ENCODE measurements around the gene ANGPTL5.
A peak's percentile ranks its signal among the peaks of the same experiment; 100 is the strongest.

The ANGPTL5 gene

GRCh38 chr11:101923554-101923953 lies 7.2 kb upstream of the ANGPTL5 start:
- Histone ChIP-seq H3K27ac (ENCODE audit: low read length) (no peak overlapping the region), H3K9me3 (ENCODE audit: control insufficient read depth in 2 of 2, low read length in 2 of 2) (no peaks in the 10 kb centered on the region), H3K36me3 (ENCODE audit: control insufficient read depth in 2 of 2, insufficient read depth in 2 of 2, low read length in 2 of 2) (peaks cover 0 to 4% of the 10 kb centered on the region in 2 donors), H3K27me3 (ENCODE audit: control insufficient read depth in 1 of 2, insufficient read depth in 2 of 2, low read length in 2 of 2) (no peaks in the 10 kb centered on the region), H3K4me1 (ENCODE audit: control insufficient read depth, insufficient read depth, low read length) (no peaks in the 10 kb centered on the region), H3K4me3 (ENCODE audit: low read length in 2 of 2) (no peak overlapping the region), H3K9ac (ENCODE audit: low read length in 2 of 2) (no peak overlapping the region)

GRCh38 chr11:101920992-101921391 lies 4.7 kb upstream of the ANGPTL5 start:
- H3K9ac ChIP-seq (ENCODE audit: low read length in 2 of 2) = no peak overlapping the region
- H3K27me3 ChIP-seq (ENCODE audit: control insufficient read depth in 1 of 2, insufficient read depth in 2 of 2, low read length in 2 of 2) = no peaks in the 10 kb centered on the region
- H3K36me3 ChIP-seq (ENCODE audit: control insufficient read depth in 2 of 2, insufficient read depth in 2 of 2, low read length in 2 of 2) = peaks cover 0 to 4% of the 10 kb centered on the region in 2 donors
- no peak overlapping the region for H3K27ac ChIP-seq (ENCODE audit: low read length)
- no peak overlapping the region for H3K4me3 ChIP-seq (ENCODE audit: low read length in 2 of 2)
- H3K9me3 ChIP-seq (ENCODE audit: control insufficient read depth in 2 of 2, low read length in 2 of 2) = no peaks in the 10 kb centered on the region
- no peaks in the 10 kb centered on the region for H3K4me1 ChIP-seq (ENCODE audit: control insufficient read depth, insufficient read depth, low read length)

- H3K4me1 ChIP-seq (ENCODE audit: control insufficient read depth, insufficient read depth, low read length) = peaks cover 2% of the 10 kb centered on the region
- no peaks in the 10 kb centered on the region for H3K9me3 ChIP-seq (ENCODE audit: control insufficient read depth in 2 of 2, low read length in 2 of 2)
- H3K27ac ChIP-seq (ENCODE audit: low read length) = no peak overlapping the region
Measured at GRCh38 chr11:101917226-101917625, 904 bp upstream of the ANGPTL5 start.

GRCh38 chr11:101915791-101916291 lies 481 bp downstream of the ANGPTL5 start:
- Histone ChIP-seq H3K4me3 (ENCODE audit: low read length in 2 of 2) (peak overlapping the region; percentile 85 to 88), H3K4me1 (ENCODE audit: control insufficient read depth, insufficient read depth, low read length) (peaks cover 2% of the 10 kb centered on the region), H3K9ac (ENCODE audit: low read length in 2 of 2) (peak overlapping the region; percentile 85 to 86), H3K9me3 (ENCODE audit: control insufficient read depth in 2 of 2, low read length in 2 of 2) (no peaks in the 10 kb centered on the region), H3K27me3 (ENCODE audit: control insufficient read depth in 1 of 2, insufficient read depth in 2 of 2, low read length in 2 of 2) (no peaks in the 10 kb centered on the region), H3K27ac (ENCODE audit: low read length) (peak overlapping the region; percentile 89), H3K36me3 (ENCODE audit: control insufficient read depth in 2 of 2, insufficient read depth in 2 of 2, low read length in 2 of 2) (no peaks in the 10 kb centered on the region)

More at GRCh38 chr11:101917226-101917625, 904 bp upstream of the ANGPTL5 start:
- no peaks in the 10 kb centered on the region for H3K36me3 ChIP-seq (ENCODE audit: control insufficient read depth in 2 of 2, insufficient read depth in 2 of 2, low read length in 2 of 2)
- H3K27me3 ChIP-seq (ENCODE audit: control insufficient read depth in 1 of 2, insufficient read depth in 2 of 2, low read length in 2 of 2) = no peaks in the 10 kb centered on the region
- no peak overlapping the region for H3K4me3 ChIP-seq (ENCODE audit: low read length in 2 of 2)
- H3K9ac ChIP-seq (ENCODE audit: low read length in 2 of 2) = no peak overlapping the region

- peak within 1 kb of the TSS; percentile 89 for H3K27ac ChIP-seq (ENCODE audit: low read length)
- no peaks in the 10 kb centered on the region for H3K9me3 ChIP-seq (ENCODE audit: control insufficient read depth in 2 of 2, low read length in 2 of 2)
- no peaks in the 10 kb centered on the region for H3K27me3 ChIP-seq (ENCODE audit: control insufficient read depth in 1 of 2, insufficient read depth in 2 of 2, low read length in 2 of 2)
- H3K36me3 ChIP-seq (ENCODE audit: control insufficient read depth in 2 of 2, insufficient read depth in 2 of 2, low read length in 2 of 2) = no peaks in the 10 kb centered on the region
- H3K9ac ChIP-seq (ENCODE audit: low read length in 2 of 2) = peak within 1 kb of the TSS; percentile 85 to 86
- H3K4me3 ChIP-seq (ENCODE audit: low read length in 2 of 2) = peak within 1 kb of the TSS; percentile 85 to 88
- H3K4me1 ChIP-seq (ENCODE audit: control insufficient read depth, insufficient read depth, low read length) = peaks cover 2% of the 10 kb centered on the region
Measured at GRCh38 chr11:101914738-101915426, 1.4 kb downstream of the ANGPTL5 start, which contains the start of gene CEP126. TSS of gene CEP126 (plus strand) at chr11:101915010. CDS start at chr11:101915285, 275 bp downstream.

- Histone ChIP-seq H3K9me3 (ENCODE audit: control insufficient read depth in 2 of 2, low read length in 2 of 2) (no peaks in the 10 kb centered on the region), H3K27ac (ENCODE audit: low read length) (peak overlapping the region; percentile 89), H3K4me1 (ENCODE audit: control insufficient read depth, insufficient read depth, low read length) (peaks cover 2% of the 10 kb centered on the region), H3K27me3 (ENCODE audit: control insufficient read depth in 1 of 2, insufficient read depth in 2 of 2, low read length in 2 of 2) (no peaks in the 10 kb centered on the region), H3K9ac (ENCODE audit: low read length in 2 of 2) (peak overlapping the region; percentile 79 to 86), H3K4me3 (ENCODE audit: low read length in 2 of 2) (peak overlapping the region; percentile 85 to 88), H3K36me3 (ENCODE audit: control insufficient read depth in 2 of 2, insufficient read depth in 2 of 2, low read length in 2 of 2) (no peaks in the 10 kb centered on the region)
Measured at GRCh38 chr11:101914341-101914737, 2.0 kb downstream of the ANGPTL5 start.

- H3K36me3 ChIP-seq (ENCODE audit: control insufficient read depth in 2 of 2, insufficient read depth in 2 of 2, low read length in 2 of 2) = no peaks in the 10 kb centered on the region
- no peaks in the 10 kb centered on the region for H3K27me3 ChIP-seq (ENCODE audit: control insufficient read depth in 1 of 2, insufficient read depth in 2 of 2, low read length in 2 of 2)
- peak overlapping the region; percentile 89 for H3K27ac ChIP-seq (ENCODE audit: low read length)
- H3K4me3 ChIP-seq (ENCODE audit: low read length in 2 of 2) = peak overlapping the region in 1 of 2 donors; percentile 34
- H3K4me1 ChIP-seq (ENCODE audit: control insufficient read depth, insufficient read depth, low read length) = peaks cover 2% of the 10 kb centered on the region
- H3K9ac ChIP-seq (ENCODE audit: low read length in 2 of 2) = no peak overlapping the region
- H3K9me3 ChIP-seq (ENCODE audit: control insufficient read depth in 2 of 2, low read length in 2 of 2) = no peaks in the 10 kb centered on the region
Measured at GRCh38 chr11:101913656-101914055, 2.7 kb downstream of the ANGPTL5 start.

- Histone ChIP-seq H3K9me3 (ENCODE audit: control insufficient read depth in 2 of 2, low read length in 2 of 2) (no peaks in the 10 kb centered on the region), H3K27me3 (ENCODE audit: control insufficient read depth in 1 of 2, insufficient read depth in 2 of 2, low read length in 2 of 2) (no peaks in the 10 kb centered on the region), H3K36me3 (ENCODE audit: control insufficient read depth in 2 of 2, insufficient read depth in 2 of 2, low read length in 2 of 2) (no peaks in the 10 kb centered on the region), H3K9ac (ENCODE audit: low read length in 2 of 2) (no peak overlapping the region), H3K27ac (ENCODE audit: low read length) (no peak overlapping the region), H3K4me3 (ENCODE audit: low read length in 2 of 2) (no peak overlapping the region), H3K4me1 (ENCODE audit: control insufficient read depth, insufficient read depth, low read length) (peaks cover 2% of the 10 kb centered on the region)
Measured at GRCh38 chr11:101912823-101913284, 3.5 kb downstream of the ANGPTL5 start.

- H3K9me3 ChIP-seq (ENCODE audit: control insufficient read depth in 2 of 2, low read length in 2 of 2) = no peaks in the 10 kb centered on the region
- H3K27me3 ChIP-seq (ENCODE audit: control insufficient read depth in 1 of 2, insufficient read depth in 2 of 2, low read length in 2 of 2) = no peaks in the 10 kb centered on the region
- H3K36me3 ChIP-seq (ENCODE audit: control insufficient read depth in 2 of 2, insufficient read depth in 2 of 2, low read length in 2 of 2) = no peaks in the 10 kb centered on the region
- H3K27ac ChIP-seq (ENCODE audit: low read length) = no peak overlapping the region
- H3K9ac ChIP-seq (ENCODE audit: low read length in 2 of 2) = no peak overlapping the region
- no peak overlapping the region for H3K4me3 ChIP-seq (ENCODE audit: low read length in 2 of 2)
- peaks cover 2% of the 10 kb centered on the region for H3K4me1 ChIP-seq (ENCODE audit: control insufficient read depth, insufficient read depth, low read length)
Measured at GRCh38 chr11:101909087-101909486, 7.2 kb downstream of the ANGPTL5 start.

- Histone ChIP-seq H3K4me3 (ENCODE audit: low read length in 2 of 2) (no peak overlapping the region), H3K4me1 (ENCODE audit: control insufficient read depth, insufficient read depth, low read length) (no peaks in the 10 kb centered on the region), H3K27me3 (ENCODE audit: control insufficient read depth in 1 of 2, insufficient read depth in 2 of 2, low read length in 2 of 2) (no peaks in the 10 kb centered on the region), H3K36me3 (ENCODE audit: control insufficient read depth in 2 of 2, insufficient read depth in 2 of 2, low read length in 2 of 2) (no peaks in the 10 kb centered on the region), H3K27ac (ENCODE audit: low read length) (no peak overlapping the region), H3K9me3 (ENCODE audit: control insufficient read depth in 2 of 2, low read length in 2 of 2) (no peaks in the 10 kb centered on the region), H3K9ac (ENCODE audit: low read length in 2 of 2) (no peak overlapping the region)
Measured at GRCh38 chr11:101907815-101908214, 8.5 kb downstream of the ANGPTL5 start.

GRCh38 chr11:101894505-101894904 lies 21.8 kb downstream of the ANGPTL5 start:
- no peak overlapping the region for H3K4me3 ChIP-seq (ENCODE audit: low read length in 2 of 2)
- no peaks in the 10 kb centered on the region for H3K4me1 ChIP-seq (ENCODE audit: control insufficient read depth, insufficient read depth, low read length)
- no peaks in the 10 kb centered on the region for H3K27me3 ChIP-seq (ENCODE audit: control insufficient read depth in 1 of 2, insufficient read depth in 2 of 2, low read length in 2 of 2)
- no peaks in the 10 kb centered on the region for H3K36me3 ChIP-seq (ENCODE audit: control insufficient read depth in 2 of 2, insufficient read depth in 2 of 2, low read length in 2 of 2)
- H3K9ac ChIP-seq (ENCODE audit: low read length in 2 of 2) = no peak overlapping the region
- H3K9me3 ChIP-seq (ENCODE audit: control insufficient read depth in 2 of 2, low read length in 2 of 2) = no peaks in the 10 kb centered on the region
- no peak overlapping the region for H3K27ac ChIP-seq (ENCODE audit: low read length)
